Ecto neural progenitor cell (in vitro differentiated cells): ENCODE results near the gene PRXL2B.

Experiments used
- DNase-seq: peaks from one replicate; pipeline ENCODE4 v3.0.0-alpha.2; 2018; ENCODE audit warnings: low spot score

The PRXL2B gene

DNA sequence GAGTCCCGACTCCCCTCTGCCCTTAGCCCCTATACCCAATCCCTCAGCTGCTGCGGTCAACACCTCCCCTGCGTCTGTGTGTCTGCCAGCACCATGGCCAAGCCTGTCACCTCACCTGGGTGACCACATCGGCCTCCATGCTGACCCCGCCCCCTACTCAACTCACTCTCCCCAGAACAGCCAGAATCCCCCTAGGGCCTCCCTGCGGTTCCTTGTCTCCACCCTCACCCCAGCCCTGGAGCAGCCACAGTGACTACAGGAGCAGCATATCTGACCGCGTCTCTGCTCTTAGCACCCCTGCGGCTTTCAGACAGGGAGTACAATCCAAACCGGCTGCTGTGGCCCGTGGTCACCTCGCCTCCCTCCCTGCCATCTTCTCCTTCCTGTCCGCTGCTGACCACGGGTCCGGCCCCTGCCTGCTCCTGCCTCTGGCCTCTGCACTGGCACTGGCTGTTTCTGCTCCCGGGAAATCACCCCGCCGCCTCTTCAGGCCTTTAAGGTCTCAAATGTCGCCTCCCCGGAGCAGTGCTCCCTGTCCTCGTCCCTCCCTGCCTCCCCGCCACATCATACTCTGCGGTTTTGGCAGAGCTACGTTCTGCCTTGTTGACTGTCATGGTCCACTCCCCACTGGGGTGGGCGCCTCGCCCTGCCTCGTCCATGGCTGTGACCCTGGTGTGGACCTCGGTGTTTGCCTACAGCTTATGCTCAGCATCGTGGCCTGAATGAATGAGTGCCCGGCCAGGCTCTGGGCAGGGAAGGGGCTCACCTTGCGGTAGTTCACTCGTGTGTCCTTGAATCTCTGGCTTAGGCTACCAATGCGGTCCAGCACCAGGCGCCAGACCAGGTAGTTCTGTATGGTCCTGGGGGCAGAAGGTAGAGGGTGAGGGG lies 11.1 kb downstream of the PRXL2B start:
- no peak for DNase-seq

GRCh38 chr1:2598329-2598931 lies 11.9 kb downstream of the PRXL2B start:
- DNase-seq = no peak

GRCh38 chr1:2601721-2602303 lies 15.2 kb downstream of the PRXL2B start:
- DNase-seq = no peak

GRCh38 chr1:2602311-2602835 lies 15.8 kb downstream of the PRXL2B start:
- no peak for DNase-seq

- DNase-seq = peak; percentile 43
Observed at GRCh38 chr1:2602866-2603520, 16.4 kb downstream of the PRXL2B start.

DNA sequence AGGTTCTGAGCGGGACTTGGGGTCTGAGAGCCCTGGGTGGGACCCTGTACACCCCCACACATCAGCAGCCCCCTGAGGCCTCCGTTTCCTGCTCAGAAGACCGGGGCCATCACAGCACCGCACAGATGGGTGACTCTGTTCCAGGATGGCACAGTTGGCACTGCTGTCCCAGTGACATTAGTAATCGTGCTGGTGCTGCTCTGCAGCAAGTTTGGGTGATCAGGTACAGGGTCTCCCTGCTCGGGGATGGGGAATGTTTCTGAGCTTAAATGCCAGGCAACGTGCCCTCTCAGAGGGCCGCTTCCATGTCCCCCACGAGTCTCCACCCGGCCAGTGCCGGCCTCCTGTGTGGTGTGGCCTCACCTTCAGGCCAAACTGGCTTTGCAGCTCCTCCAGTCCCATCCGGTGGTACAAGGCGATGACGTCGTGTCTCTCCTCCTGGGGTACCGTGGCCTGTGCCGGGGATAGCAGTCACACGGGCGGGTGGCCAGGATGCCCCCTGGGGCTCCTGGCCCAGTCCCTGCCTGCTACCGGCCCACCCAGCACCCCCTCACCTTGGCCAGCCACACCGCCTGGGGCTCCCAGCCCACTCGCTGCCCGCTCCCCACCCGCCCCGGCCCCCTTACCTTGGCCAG lies 17.1 kb downstream of the PRXL2B start:
- DNase-seq = no peak

DNA sequence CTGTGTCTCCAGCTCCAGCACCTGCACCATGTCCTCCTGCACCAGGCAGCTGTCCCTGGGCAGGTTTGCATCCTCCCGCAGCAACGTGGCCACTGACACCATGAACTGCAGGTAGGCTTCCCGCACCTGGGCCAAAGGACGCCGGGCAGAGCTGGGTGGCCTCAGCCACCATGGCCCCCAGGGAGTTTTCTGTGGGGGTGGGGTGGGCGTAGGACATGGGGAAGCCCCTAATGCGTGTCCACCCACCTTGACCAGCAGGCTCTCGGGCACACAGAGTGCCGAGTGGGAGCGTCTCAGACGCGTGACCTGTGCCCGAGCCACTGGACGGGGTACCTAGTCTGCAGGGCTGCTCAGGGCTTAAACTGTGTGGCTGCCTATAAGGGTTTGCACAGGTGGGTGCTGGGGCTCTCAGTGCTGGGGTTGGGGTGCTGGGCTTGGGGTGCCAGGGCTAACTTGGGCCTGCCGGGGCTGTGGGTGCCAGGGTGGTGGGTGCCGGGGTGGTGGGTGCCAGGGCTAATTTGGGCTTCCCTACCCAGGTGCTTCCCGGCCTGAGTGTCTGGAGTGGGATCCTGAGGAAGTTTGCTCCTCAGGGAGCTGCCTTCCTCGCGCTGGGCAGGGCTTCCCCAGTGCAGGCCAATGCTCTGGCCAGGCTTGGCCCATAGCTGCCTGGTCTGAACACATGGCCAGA lies 17.7 kb downstream of the PRXL2B start:
- DNase-seq = no peak

DNA sequence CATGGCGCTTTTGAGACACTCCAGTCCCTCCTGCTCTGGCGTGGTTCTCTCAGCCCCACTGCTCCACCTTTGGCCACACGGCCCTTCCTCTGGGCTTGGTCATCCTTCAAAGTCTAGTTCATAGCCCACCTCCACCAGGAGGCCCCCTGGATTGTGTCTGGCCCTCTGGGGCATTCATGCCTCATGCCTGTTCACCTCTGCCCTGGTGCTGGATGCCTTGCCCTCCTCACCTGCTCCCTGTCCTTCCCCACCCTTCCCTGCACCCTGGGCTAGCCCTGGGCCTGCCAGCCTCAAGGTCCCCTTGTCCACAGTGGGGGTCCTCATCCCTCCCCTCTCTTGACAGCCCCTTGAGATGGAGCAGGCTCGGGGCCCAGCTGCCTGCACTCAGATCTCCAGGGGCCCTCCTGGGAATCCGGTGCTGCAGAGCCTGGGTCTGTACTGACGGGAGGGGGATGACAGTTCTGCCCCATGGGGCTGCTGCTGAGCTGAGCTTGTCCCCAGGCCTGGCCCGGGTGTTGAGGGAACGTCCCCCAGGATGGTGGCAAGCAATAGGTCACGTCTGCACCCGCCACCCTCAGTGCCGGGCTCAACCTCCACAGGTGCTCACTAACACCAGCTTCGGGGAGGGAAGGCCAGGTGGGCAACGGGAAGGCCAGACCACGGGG lies 18.4 kb downstream of the PRXL2B start:
- peak; percentile 43 for DNase-seq

- DNase-seq = no peak
Observed at GRCh38 chr1:2605509-2606395, 19.2 kb downstream of the PRXL2B start.

DNA sequence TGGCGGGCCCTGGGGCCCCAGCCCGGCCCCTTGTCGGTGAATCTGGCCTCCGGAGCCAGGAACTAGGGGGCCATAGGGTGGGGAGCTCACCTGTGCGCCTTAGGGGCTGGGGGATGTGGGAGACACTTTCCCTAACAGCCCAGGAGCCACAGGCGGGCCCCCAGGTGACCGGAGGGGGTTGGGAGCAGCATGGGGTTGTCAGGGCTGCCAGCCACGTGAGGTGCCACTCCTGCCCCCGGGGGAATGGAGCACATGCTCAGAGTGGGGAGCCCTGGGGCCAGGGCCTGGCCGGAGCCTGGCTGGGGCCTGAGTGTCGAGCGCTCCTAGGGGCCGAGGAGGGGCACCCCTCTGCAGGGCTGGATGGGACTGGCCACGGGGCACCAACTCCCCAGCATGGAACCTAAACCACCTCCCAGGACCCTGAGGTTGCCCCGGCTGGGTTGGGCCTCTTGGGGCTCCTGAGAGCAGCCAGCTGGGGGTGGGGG lies 19.9 kb downstream of the PRXL2B start:
- DNase-seq = peak; percentile 42

- peak; percentile 47 for DNase-seq
Observed at GRCh38 chr1:2606881-2607621, 20.5 kb downstream of the PRXL2B start.

DNA sequence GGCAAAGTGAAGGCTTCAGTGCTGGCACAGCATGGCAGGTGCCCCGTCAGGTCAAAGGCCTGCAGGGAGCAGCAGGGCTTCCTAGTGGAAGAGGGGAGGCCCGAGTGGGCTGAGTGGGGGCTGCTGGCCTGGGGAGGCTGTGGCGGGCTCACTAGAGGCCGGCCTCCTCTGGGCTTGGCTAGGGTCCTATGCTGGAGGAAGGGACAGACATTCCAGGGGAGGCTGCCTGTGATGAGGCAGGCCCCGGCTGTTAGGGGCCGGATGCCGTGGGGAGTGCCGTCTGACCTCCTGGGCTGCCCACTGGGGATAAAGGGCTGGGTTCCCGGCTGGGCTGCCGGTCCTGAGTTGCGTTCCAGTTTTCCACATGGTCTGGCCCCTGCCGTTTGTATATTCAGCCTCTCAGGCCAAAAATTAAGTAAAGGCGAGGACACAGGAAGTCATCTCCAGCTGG lies 21.1 kb downstream of the PRXL2B start:
- DNase-seq = peak; percentile 49

DNA sequence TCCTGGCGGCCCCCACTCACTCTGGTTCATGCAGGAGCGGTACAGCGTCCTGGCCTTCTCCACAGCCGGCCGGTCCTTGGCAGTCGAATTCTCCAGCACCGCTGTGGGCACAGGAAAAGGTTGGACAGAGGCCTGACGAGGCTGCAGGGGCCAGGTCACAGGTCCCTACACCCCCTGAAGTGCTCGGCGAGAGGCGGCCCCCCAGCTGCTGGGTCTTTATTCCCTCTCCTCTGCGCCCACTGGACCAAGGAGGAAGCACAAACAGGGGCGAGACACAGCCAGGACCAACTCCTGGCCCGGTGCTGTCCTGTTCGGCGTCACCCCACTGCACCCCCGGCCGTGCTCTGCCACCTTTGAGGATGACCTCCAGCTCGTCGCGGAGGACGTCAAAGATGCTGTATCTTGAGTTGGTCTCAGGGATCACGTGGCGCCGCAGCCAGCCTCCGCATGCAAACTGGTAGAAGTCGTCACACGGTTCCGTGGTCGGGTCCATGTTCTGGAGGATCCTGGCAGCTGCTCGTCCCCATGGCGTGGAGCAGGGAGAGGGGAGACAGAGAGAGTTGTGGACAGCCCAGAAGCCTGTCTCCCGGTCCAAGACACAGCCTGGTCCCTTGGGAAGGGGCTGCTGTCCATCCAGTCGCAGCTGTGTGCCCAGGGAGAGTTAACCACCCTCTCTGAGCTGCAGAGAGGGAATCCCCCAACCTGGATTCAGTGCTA lies 22.9 kb downstream of the PRXL2B start:
- DNase-seq = no peak

DNA sequence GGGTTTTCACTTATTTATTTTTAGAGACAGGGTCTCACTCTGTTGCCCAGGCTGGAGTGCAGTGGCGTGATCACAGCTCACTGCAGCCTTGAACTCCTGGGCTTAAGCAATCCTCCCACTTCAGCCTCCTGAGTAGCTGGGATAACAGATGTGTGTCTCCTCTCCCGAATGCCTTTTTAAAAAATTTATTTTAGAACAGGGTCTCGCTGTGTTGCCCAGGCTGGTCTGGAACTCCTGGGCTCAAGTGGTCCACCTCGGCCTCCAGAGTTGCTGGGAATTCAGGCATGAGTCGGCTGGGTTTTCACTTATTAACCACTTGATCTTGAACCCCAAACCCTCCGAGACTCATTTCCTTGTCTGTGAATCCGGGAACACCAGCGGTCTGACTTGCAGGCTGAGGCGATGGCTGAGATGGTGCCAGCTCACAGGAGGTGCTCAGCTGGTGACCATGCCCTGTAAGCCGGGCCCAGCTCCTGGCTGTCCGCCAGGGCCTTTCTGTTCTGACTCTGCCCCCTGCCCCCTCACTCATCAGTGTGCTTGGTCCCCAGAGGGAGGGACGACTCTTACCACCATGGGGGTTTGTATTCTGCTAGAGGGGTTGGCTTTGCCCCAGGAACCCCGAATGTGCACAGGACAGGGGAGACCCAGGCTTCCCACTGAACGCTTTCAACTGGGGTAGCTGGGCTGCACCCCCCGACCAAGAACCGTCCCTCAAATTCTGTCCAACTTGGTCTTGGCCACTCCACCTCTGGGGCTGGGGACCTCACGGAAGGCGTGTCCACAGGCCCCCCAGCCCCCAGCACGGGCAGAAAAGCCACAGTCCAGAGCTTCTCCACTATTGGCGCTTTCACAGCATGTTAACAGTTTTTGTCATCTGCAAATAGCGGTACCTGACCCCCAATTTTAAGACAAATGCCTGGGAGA lies 23.7 kb downstream of the PRXL2B start:
- DNase-seq = no peak

- peak; percentile 87 for DNase-seq
Observed at GRCh38 chr1:2611031-2611501, 24.5 kb downstream of the PRXL2B start.

GRCh38 chr1:2611621-2612437 lies 25.3 kb downstream of the PRXL2B start:
- DNase-seq = no peak
